IPS DF 4.7 (cell line): ENCODE measurements around the gene CDK2AP2.

Experiments
- DNase-seq: peaks from one replicate; pipeline ENCODE4 v3.0.0-alpha.2; 2013; ENCODE audit warnings: low spot score; ENCODE audit errors: extremely low read depth

The CDK2AP2 gene

GRCh38 chr11:67503119-67504004 lies 4.6 kb downstream of the CDK2AP2 start:
- DNase-seq, result no peak

DNA sequence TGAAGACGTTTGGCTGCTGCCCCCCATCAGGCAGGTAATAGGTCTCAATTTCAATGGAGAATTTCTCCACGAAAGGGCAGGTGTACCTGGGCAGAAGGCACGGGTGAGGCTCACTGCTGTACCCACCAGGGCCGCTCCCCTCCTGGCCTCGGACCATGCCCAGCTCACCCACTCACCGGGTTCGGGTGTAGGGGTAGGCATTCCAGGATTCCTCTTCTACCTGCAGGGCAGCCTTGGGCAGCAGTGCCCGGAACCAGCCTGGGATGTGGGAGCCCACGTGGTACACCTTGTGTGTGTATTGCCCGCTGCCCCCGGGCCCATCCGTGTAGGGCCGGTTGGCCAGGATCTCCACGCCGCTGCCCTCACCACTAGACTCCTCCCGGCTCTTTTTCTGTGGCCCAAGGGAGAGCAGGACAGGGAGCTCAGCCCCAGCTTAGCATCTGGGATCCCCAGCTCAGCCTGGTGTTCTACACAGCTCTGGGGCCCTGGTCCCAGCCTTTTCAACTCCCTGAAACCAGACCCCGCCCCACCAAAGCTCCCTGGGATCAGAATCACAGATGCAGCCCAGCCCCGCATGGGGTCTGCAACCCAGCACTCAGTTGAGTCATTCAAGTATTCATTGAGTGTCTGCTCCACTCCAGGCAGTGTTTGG lies 5.5 kb downstream of the CDK2AP2 start:
- no peak for DNase-seq

GRCh38 chr11:67501854-67502253 lies 6.1 kb downstream of the CDK2AP2 start:
- no peak for DNase-seq

DNA sequence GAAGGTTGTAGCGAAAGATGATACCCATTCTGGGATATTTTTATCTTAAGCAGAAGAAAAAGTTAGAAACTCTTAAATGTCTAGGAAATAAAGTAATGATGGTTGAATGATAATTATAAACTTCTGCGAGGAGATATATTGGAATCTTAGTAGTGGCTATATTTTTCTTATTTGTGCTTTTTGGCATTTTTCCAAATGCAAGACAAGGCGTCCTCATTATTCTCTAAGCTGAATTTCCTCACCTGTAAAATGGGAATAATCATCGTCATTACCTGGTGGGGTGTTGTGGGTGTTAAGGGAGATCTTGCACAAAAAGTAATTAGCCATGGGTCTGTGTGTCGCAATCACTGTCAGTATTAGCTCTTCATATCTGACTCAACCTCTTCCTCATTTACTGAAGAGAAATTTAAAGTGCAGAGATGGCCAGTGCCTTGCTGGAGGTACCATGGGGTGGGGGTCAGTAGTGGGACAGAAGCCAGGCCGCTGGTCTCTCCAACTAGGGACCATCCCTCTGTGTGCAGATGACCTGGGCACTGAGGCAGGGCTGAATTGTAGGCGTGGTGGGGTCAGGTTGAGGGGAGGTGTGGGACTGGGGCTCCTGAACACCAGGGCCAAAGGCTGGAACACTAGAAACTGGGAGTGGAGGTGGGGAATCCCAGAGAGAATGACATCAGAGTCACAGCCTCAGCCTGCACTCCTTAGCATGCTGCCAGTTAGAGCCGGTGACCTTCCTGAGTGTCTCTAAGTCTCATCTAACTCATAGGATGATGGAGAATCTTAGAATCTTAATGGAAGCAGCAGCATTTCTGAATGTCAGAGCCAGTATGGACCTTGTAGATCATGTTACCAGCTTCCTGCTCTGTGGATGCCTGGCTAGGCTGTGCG lies 6.9 kb downstream of the CDK2AP2 start:
- DNase-seq, result no peak

GRCh38 chr11:67500484-67500821 lies 7.5 kb downstream of the CDK2AP2 start:
- no peak for DNase-seq

DNA sequence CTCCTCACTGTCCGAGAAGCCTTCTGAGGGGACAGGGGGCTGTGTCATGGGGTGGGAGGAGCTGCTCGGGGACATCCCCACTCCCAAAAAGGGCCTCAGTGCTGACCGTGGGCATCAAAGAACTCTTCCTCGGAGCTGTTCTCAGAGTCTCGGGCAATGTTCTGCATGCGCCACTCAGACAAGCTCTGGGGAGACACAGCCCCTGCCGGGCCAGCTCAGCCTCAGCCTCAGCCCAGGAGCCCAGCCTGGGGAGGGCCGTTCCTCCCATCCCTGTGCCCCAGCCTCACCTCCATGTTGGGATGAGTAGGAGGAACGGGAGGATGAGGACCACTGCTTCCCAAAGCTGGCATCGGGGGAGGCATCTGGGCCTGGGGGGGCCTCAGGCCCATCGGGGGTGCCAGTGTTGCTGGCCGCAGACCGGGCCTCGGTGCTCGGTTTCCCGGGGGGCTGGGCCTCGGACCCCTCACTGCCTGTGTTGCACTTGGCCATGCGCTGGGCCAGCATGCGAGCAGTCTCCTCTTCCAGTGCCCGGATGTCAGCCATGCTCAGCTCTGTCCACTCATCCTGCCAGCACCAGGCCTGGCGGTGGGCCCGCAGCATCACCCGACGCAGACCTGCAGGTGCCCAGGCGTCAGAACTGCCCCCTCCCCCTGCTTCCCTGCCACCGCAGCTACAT lies 8.0 kb downstream of the CDK2AP2 start:
- DNase-seq, result no peak

- no peak for DNase-seq
Observed at GRCh38 chr11:67498544-67498972, 9.4 kb downstream of the CDK2AP2 start.

DNA sequence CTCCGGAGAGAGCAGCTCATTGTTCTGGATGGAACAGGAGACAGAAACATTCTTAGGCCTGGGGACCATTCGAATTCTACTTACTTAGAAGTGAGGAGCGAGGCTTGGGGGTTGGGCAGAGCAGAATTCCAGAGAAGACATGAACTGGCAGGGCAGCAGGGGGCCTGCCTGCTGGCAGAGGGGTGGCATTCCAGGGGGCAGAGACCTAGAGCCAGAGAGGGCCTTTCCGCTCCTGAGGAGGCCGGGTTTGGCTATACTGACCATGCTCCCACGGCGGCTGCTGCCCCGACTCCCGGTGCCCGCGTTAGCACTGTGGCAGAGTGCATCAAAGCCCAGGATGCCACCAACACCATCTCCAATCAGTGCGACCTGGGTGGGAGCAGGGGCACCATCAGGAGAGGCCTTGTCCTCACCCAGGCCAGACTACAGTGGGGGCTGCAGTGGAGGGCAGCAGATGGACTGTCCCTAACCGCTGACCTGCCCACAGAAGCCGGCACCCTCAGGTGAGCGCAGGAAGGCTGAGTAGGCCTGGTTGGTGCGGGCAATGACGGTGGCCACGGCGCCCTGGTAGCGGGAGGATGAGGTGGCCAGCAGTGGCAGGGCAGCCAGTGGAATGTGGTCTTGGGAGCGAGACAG lies 10.2 kb downstream of the CDK2AP2 start:
- no peak for DNase-seq

DNA sequence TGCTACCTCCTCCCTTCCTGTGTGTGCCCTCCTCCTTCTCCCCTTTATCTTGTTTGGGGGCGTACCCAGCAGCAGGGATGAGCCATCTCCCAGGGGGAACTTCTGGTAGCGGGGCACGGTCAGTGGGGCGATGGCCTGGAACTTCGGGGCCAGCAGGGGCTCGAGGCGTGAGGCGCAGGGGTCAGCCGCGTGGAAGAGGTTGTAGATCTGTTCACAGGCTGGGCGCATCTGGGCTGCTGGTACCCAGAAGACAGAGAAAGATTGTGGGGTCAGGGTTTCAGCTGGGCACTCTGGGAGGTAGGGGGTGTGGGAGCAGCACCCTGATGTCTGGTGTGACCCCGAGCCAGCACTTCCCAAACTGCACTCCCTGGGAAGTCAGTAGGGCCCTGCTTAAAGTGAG lies 11.8 kb downstream of the CDK2AP2 start:
- DNase-seq, result no peak

DNA sequence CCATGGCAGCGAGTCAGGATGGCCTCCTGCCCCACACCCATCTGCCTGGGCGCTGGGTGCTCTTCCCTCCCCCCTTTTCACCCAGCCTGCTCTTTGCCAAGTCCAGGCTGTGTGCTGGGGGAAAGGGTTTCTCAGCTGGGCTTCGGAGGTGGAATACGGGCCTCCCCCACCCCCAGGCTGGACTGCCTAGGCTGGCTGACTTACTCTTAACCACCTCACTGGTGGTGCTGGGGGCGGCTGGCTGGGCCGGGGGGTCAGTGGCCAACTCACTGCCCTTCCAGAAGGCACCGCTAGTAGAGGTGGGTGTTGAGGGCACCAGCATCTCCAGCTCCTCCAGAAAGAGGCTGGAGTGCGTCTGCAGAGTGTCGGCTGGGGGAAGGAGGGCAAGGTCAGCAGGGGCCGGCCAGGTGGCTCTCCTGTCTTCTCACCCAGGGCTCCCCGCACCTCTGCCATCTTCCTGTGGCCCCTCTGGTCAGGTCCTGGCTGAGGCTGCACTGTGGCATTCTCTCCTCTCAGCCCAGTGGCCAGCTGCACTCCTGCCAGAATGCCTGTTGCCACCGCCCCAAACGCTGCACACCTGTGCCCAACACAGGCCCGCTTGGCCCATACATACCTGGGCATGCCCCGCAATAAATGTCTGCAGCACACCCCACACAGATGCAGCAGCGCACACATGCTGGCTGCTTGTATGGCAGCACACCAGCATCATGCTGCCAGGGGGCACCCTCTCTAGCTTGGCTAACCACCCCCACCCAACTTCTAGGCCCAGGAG lies 12.5 kb downstream of the CDK2AP2 start:
- DNase-seq, result no peak

GRCh38 chr11:67494371-67495233 lies 13.4 kb downstream of the CDK2AP2 start:
- no peak for DNase-seq

DNA sequence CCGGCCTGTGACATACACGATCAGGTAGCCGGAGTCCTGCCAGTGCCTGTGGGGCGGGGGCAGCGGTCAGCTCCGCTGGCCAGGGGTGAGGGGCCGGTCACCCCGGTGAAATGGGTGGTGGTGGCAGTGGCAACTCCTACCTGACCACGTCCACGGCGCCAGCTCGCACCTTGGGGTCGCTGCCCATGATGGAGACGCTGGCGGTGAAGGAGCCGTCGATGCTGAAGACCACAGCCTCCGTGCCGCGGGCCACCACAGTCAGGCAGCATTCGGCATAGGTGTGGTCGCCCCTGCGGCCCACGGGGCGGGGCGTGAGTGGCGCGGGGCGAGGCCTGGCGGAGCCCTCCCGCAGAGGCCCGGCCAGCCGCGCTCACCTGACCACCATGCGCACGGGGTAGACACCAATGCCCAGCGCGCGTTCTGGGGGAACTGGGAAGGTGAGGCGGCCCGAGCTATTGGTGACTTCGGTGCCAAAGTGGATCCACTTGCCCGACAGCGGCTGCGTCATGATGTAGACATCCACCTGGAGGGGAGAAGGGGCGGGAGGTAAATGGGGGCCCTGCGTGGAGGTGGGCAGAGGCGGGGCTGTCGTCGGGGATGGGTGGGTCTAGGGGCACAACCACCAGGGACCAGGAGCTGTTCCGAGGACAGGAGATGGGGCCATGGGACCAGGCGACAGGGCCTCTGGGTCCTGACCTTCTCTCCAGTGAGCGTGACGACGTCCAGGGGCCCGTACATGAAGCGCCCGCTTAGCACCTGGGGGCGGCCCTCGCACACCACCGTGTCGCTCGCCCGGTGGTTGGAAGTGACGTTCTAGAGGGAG lies 14.2 kb downstream of the CDK2AP2 start:
- no peak for DNase-seq

DNA sequence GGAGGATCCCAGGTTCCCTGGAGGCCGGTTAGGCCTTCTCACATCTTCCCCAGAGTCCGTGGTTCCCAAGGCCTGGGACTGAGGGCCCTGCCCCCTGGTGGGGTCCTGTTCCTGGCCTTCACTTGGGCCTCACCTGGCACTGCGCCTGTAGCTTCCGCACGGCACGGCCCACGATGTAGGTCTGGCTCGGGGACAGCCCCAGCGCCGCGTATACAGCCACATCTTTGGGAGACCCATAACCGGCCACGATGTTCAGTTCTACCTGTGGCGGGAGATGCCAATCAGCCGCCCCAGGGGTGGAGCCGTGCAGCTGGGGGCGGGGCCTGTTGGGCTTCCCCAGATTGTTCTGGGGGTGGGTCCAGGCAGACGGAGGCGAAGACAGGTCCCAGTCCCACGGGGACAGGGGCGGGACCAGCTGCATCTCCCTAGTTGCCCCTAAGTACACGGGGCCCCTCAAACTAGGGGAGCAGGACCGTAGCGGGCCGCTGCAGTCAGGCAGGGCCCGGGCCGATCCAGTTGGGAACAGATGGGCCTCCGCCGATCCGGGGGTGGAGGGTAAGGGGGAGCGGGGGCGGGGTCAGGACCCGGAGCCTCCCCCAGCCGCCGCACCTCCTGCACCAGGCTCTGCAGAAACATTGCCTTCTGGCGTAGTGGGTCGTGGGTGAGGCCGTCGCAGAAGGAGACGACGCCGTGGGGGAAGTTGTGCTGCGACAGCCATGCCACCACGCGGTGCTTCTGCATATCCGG lies 15.0 kb downstream of the CDK2AP2 start:
- no peak for DNase-seq

DNA sequence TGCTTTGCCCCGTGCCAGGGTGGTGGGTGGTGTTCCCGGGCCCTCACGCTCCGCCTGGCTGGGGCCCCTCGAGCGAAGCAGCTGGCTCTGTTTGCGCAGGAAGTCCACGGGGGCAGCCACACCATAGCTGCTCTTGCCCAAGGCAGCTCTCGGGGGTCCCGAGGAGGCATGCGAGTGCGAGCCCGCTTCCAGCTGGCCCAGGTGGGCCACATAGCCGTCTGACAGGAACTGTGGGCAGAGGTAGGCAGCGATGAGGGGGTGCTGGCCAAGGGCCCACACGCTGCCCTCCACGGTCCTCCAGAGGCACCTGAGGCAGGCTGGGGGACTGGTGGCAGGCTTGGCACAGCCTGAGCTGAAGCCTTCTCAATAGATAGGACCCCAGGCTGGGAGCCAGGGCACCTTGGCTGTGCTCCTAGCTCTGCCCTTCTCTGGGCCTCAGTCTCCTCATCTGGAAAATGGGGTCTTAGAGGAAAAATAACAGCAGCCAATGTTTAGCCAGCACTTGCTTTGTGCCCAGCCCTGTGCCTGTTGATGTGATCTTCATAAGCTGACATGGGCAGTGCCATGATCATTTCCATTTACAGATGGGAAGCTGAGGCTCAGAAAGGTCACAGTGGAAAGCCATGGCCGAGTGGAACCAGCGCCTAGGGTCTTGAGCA lies 15.8 kb downstream of the CDK2AP2 start:
- DNase-seq, result no peak

DNA sequence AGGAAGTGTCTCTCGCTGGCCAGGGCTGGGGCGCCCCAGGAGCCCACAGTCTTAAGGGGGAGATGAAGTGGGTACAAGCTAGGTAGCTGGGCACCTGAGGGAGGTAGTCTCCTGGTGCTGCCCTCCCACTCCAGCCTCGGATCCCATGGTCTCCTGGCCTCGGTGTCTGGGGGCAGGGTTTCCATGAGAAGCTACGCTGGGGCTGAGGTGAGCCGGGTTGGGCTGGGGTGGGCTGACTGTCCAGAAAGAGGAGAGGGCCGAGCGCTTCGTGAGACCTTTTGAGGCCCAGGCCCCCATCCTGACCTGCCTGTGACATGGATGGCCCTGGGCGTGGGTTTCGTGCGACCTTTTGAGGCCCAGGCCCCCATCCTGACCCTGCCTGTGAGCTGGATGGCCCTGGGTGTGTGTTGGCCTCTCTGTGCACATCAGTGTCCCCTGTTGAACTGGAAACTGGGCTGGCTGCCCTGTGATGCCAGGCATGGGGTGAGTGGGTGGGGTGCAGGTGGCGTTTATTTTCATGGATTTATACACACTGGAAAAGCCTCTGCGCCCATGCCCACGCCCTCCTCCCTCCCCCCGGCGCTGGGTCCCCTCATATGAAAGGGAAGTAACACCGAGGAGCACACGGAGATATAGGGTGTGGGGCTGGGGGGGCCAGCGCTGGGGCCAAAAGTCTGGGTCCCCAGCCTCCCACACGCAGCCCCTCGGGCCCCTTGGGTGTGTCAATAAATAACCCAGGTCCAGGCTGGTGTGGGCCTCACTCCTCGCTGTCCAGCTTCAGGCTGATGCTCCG lies 16.5 kb downstream of the CDK2AP2 start:
- DNase-seq, result no peak

DNA sequence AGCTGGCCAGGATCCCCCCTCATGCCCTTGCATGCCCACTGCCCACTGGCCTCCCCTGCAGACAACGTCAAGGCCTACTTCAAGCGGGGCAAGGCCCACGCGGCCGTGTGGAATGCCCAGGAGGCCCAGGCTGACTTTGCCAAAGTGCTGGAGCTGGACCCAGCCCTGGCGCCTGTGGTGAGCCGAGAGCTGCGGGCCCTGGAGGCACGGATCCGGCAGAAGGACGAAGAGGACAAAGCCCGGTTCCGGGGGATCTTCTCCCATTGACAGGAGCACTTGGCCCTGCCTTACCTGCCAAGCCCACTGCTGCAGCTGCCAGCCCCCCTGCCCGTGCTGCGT lies 17.3 kb downstream of the CDK2AP2 start:
- no peak for DNase-seq
